HepG2 (cell line): ENCODE results near the gene GMPPA. TPM values are rescaled to one million over a fixed set of nuclear protein-coding genes. Genes with fewer than 3 reads are reported as not detected.

ENCODE experiments used
- KIAA2018 ChIP-seq: sonication (generic); formaldehyde crosslinking; IDR thresholded peaks from 2 replicates; pipeline ENCODE4 v1.5.0; 2020; ENCODE audit warnings: mild to moderate bottlenecking, missing genetic modification reagents, borderline replicate concordance
- NFKB2 ChIP-seq: sonication (generic); formaldehyde crosslinking; IDR thresholded peaks from 2 replicates; pipeline ENCODE4 v1.4.0; 2020; ENCODE audit warnings: missing genetic modification reagents, borderline replicate concordance
- PAF1 ChIP-seq: IDR thresholded peaks from 2 replicates; pipeline ENCODE4 v1.6.1; 2016; ENCODE audit warnings: missing genetic modification reagents, missing compliant biosample characterization
- PRMT3 ChIP-seq: sonication (generic); formaldehyde crosslinking; IDR thresholded peaks from 2 replicates; pipeline ENCODE4 v1.8.1; 2022; ENCODE audit warnings: low read depth, mild to moderate bottlenecking, moderate library complexity, missing genetic modification reagents, borderline replicate concordance
- SALL2 ChIP-seq: sonication (generic); formaldehyde crosslinking; IDR thresholded peaks from 2 replicates; pipeline ENCODE4 v1.8.1; 2023; ENCODE audit warnings: mild to moderate bottlenecking, missing genetic modification reagents, inconsistent platforms
- SMARCC2 ChIP-seq: fragments of 450-650 bp; IDR thresholded peaks from 2 replicates; pipeline ENCODE4 v1.6.1; 2017; ENCODE audit warnings: antibody characterized with exemption, mild to moderate bottlenecking
- SPEN ChIP-seq: sonication (generic); formaldehyde crosslinking; IDR thresholded peaks from 2 replicates; pipeline ENCODE4 v1.5.1; 2020; ENCODE audit warnings: low read depth, mild to moderate bottlenecking, missing genetic modification reagents
- ZNF101 ChIP-seq: sonication (generic); formaldehyde crosslinking; IDR thresholded peaks from 2 replicates; pipeline ENCODE4 v1.4.0; 2020; ENCODE audit warnings: mild to moderate bottlenecking, low read depth, missing genetic modification reagents, borderline replicate concordance
- ZNF207 ChIP-seq: fragments of 450-650 bp; IDR thresholded peaks from 2 replicates; pipeline ENCODE4 v1.6.1; 2016; ENCODE audit warnings: antibody characterized with exemption, borderline replicate concordance
- ZNF451 ChIP-seq: sonication (generic); formaldehyde crosslinking; IDR thresholded peaks from 2 replicates; pipeline ENCODE4 v1.5.0; 2020; ENCODE audit warnings: mild to moderate bottlenecking, missing genetic modification reagents
- ZNF468 ChIP-seq: sonication (generic); formaldehyde crosslinking; IDR thresholded peaks from 2 replicates; pipeline ENCODE4 v1.8.0; 2022; ENCODE audit warnings: mild to moderate bottlenecking, moderate library complexity, missing genetic modification reagents
- ZNF775 ChIP-seq: sonication (generic); formaldehyde crosslinking; IDR thresholded peaks from 2 replicates; pipeline ENCODE4 v1.4.0; 2020; ENCODE audit warnings: missing genetic modification reagents, mild to moderate bottlenecking, moderate library complexity, borderline replicate concordance
- ZNF781 ChIP-seq: sonication (generic); formaldehyde crosslinking; IDR thresholded peaks from 2 replicates; pipeline ENCODE4 v1.5.1; 2020; ENCODE audit warnings: borderline replicate concordance, mild to moderate bottlenecking, missing genetic modification reagents; ENCODE audit errors: not compliant biosample characterization
- polyA plus RNA-seq, 8 experiments: library from polyadenylated mRNA; depleted of rRNA in 3 of 8; stranded (reverse) in 7 of 8; unstranded in 1 of 8; fragments of >200 nt; fragmentation: Illumina TruSeq in 4 of 8; extraction: Trizol in 4 of 8; gene quantifications; 2 replicates each; pipeline versions ENCODE4 v1.2.1 to v1.2.3, GENCODE V29; 2011 to 2016; ENCODE audit warnings: low read depth in 4 of 8, missing spikeins in 1 of 8, mixed read lengths in 1 of 8; ENCODE audit not compliant: insufficient read depth in 1 of 8
- total RNA-seq, 5 experiments: library from RNA; depleted of rRNA; stranded (reverse); fragments of >200 nt; fragmentation: Illumina TruSeq; extraction: Trizol; gene quantifications; 2 replicates each; pipeline ENCODE4 v1.2.3, GENCODE V29; 2016; ENCODE audit warnings: low read depth in 1 of 5
- TF ChIP-seq, protein P1 (sequence below): sonication (generic); formaldehyde crosslinking; IDR thresholded peaks from 2 replicates; pipeline ENCODE4 v1.4.0; 2020; ENCODE audit warnings: mild to moderate bottlenecking, missing genetic modification reagents

Gene GMPPA
- total and polyA plus RNA-seq, 2 of the 13 experiments (the other 11 are each of a cell fraction or from before 2014, with no cell fraction given) = 81.1 to 106 TPM

- TF ChIP-seq PRMT3 (CRISPR knock-in tag) (no peak), SALL2 (CRISPR knock-in tag) (peak; percentile 70), NFKB2 (CRISPR knock-in tag) (no peak), SPEN (CRISPR knock-in tag) (peak; percentile 79), ZNF101 (CRISPR knock-in tag) (no peak), SMARCC2 (no peak), KIAA2018 (CRISPR knock-in tag) (peak; percentile 81; the same call in 1 of the 2 replicates), ZNF775 (CRISPR knock-in tag) (no peak), ZNF451 (CRISPR knock-in tag) (no peak; the same call in 1 of the 2 replicates), ZNF781 (CRISPR knock-in tag) (no peak), ZNF207 (no peak), PAF1 (CRISPR knock-in tag) (0 out of 2 replicates have a peak, but pooled peaks have one; percentile 10), ZNF468 (CRISPR knock-in tag) (0 out of 2 replicates have a peak, but pooled peaks have one; percentile 14)
- TF ChIP-seq, protein P1, sequence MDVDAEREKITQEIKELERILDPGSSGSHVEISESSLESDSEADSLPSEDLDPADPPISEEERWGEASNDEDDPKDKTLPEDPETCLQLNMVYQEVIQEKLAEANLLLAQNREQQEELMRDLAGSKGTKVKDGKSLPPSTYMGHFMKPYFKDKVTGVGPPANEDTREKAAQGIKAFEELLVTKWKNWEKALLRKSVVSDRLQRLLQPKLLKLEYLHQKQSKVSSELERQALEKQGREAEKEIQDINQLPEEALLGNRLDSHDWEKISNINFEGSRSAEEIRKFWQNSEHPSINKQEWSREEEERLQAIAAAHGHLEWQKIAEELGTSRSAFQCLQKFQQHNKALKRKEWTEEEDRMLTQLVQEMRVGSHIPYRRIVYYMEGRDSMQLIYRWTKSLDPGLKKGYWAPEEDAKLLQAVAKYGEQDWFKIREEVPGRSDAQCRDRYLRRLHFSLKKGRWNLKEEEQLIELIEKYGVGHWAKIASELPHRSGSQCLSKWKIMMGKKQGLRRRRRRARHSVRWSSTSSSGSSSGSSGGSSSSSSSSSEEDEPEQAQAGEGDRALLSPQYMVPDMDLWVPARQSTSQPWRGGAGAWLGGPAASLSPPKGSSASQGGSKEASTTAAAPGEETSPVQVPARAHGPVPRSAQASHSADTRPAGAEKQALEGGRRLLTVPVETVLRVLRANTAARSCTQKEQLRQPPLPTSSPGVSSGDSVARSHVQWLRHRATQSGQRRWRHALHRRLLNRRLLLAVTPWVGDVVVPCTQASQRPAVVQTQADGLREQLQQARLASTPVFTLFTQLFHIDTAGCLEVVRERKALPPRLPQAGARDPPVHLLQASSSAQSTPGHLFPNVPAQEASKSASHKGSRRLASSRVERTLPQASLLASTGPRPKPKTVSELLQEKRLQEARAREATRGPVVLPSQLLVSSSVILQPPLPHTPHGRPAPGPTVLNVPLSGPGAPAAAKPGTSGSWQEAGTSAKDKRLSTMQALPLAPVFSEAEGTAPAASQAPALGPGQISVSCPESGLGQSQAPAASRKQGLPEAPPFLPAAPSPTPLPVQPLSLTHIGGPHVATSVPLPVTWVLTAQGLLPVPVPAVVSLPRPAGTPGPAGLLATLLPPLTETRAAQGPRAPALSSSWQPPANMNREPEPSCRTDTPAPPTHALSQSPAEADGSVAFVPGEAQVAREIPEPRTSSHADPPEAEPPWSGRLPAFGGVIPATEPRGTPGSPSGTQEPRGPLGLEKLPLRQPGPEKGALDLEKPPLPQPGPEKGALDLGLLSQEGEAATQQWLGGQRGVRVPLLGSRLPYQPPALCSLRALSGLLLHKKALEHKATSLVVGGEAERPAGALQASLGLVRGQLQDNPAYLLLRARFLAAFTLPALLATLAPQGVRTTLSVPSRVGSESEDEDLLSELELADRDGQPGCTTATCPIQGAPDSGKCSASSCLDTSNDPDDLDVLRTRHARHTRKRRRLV (CRISPR knock-in tag) = peak; percentile 89
Observed at GRCh38 chr2:219498280-219499057, at the start of gene GMPPA (continued).
